ENCODE measurements around the gene SFTPA1. TPM values are rescaled to one million over a fixed set of nuclear protein-coding genes. Genes with fewer than 3 reads are reported as not detected.
"Not testable (repeated sequence)": the region's sequence is repeated elsewhere in the genome, so short reads cannot be mapped to it uniquely, and the experiment has no call there.

SFTPA1 gene
- total RNA-seq, 1 donor from 2014 or later, result 0.17 TPM

GRCh38 chr10:79605308-79605707 is 5.4 kb upstream of the SFTPA1 start:
- DNase-seq (no peak), ATAC-seq (no peak)
- intact Hi-C loops (cut with micrococcal nuclease), result no loop called here

- peak; percentile 54 for DNase-seq
- intact Hi-C loops (cut with micrococcal nuclease), result no loop called here
Measured at GRCh38 chr10:79608505-79609375, 2.0 kb upstream of the SFTPA1 start.

GRCh38 chr10:79611193-79611976 is 646 bp downstream of the SFTPA1 start:
- ATAC-seq; DNase-seq; intact Hi-C loops (cut with micrococcal nuclease): not testable (repeated sequence)

More at GRCh38 chr10:79608505-79609375, 2.0 kb upstream of the SFTPA1 start:
- peak; percentile 33 for ATAC-seq

- ATAC-seq (no peak), DNase-seq (no peak)
- intact Hi-C loops (cut with micrococcal nuclease), result no loop called here
Measured at GRCh38 chr10:79615577-79615976, 4.8 kb downstream of the SFTPA1 start.

- DNase-seq (no peak), ATAC-seq (no peak)
- intact Hi-C loops (cut with micrococcal nuclease), result no loop called here
Measured at GRCh38 chr10:79616164-79616563, 5.4 kb downstream of the SFTPA1 start.

GRCh38 chr10:79623663-79624062 is 12.9 kb downstream of the SFTPA1 start:
- DNase-seq; ATAC-seq; intact Hi-C loops (cut with micrococcal nuclease): not testable (repeated sequence)

- intact Hi-C loops (cut with micrococcal nuclease), result no loop called here
- DNase-seq (no peak), ATAC-seq (no peak)
Measured at GRCh38 chr10:79627075-79627474, 16.3 kb downstream of the SFTPA1 start.

- intact Hi-C loops (cut with micrococcal nuclease), result no loop called here
- no peak for ATAC-seq
Measured at GRCh38 chr10:79628083-79628482, 17.3 kb downstream of the SFTPA1 start.

GRCh38 chr10:79628988-79629954 is 18.5 kb downstream of the SFTPA1 start:
- intact Hi-C loops (cut with micrococcal nuclease), result no loop called here
- DNase-seq, result no peak
- ATAC-seq, result no peak

More at GRCh38 chr10:79628083-79628482, 17.3 kb downstream of the SFTPA1 start:
- DNase-seq, result no peak

- intact Hi-C loops (cut with micrococcal nuclease), result no loop called here
- ATAC-seq (no peak), DNase-seq (no peak)
Measured at GRCh38 chr10:79629955-79630327, 19.2 kb downstream of the SFTPA1 start.

- ATAC-seq; DNase-seq; intact Hi-C loops (cut with micrococcal nuclease): not testable (repeated sequence)
Measured at GRCh38 chr10:79636654-79637199, 26.0 kb downstream of the SFTPA1 start.

GRCh38 chr10:79638318-79638717 is 27.6 kb downstream of the SFTPA1 start:
- DNase-seq, result no peak
- intact Hi-C loops (cut with micrococcal nuclease), result no loop called here
- no peak for ATAC-seq

- ATAC-seq; intact Hi-C loops (cut with micrococcal nuclease): not testable (repeated sequence)
Measured at GRCh38 chr10:79652695-79653094, 42.0 kb downstream of the SFTPA1 start.

GRCh38 chr10:79663287-79663686 is 52.5 kb downstream of the SFTPA1 start:
- intact Hi-C loops (cut with micrococcal nuclease); ATAC-seq; DNase-seq: not testable (repeated sequence)

More at GRCh38 chr10:79652695-79653094, 42.0 kb downstream of the SFTPA1 start:
- DNase-seq, result not testable (repeated sequence)

GRCh38 chr10:79664686-79665085 is 53.9 kb downstream of the SFTPA1 start:
- intact Hi-C loops (cut with micrococcal nuclease); ATAC-seq; DNase-seq: not testable (repeated sequence)

All from left ventricle myocardium superior (tissue), 1 donor.